Left colon (tissue), 2 donors: Measurements from ENCODE around the gene FOXF1. TPM values are rescaled to one million over a fixed set of nuclear protein-coding genes. Genes with fewer than 3 reads are reported as not detected.
A peak's percentile ranks its signal among the peaks of the same experiment; 100 is the strongest.

ENCODE experiments used
- ATAC-seq: fragments of 200-7000 bp; cut with Tn5 transposase; one replicate; pipeline ENCODE4 v1.9.1; 2020; ENCODE audit warnings: mild to moderate bottlenecking, moderate library complexity
- DNase-seq, 2 donors: peaks; one replicate each; pipeline ENCODE4 v3.0.0-alpha.2; 2020
- intact Hi-C, 2 donors: fragments of 100-400 bp; cut with DNase I in 1 of 2; cut with micrococcal nuclease in 1 of 2; formaldehyde crosslinking; loops; one replicate each; pipeline versions ENCODE4 v1.11.2 to v1.14.0; 2022; cut with DNase I, micrococcal nuclease
- total RNA-seq, 2 donors: library from RNA; stranded (reverse); fragmentation: NEBNext Ultra II Directional; extraction: Animal tissue kit (Norgen Biotek cat#: 25700); gene quantifications; one replicate each; pipeline ENCODE4 v1.2.1, GENCODE V29; 2021
- donor health status: DM: no; HTN: no; CAD: no.
- donor health status: DM: yes; HTN: yes; CAD: no.

The FOXF1 gene
- total RNA-seq, 2 donors from 2014 or later, result 4.9 to 13.7 TPM

- DNase-seq (no peak), ATAC-seq (no peak)
- intact Hi-C loops, result no loop called here
Measured at GRCh38 chr16:86500708-86501510, 9.4 kb upstream of the FOXF1 start.

GRCh38 chr16:86501989-86502855 is 8.1 kb upstream of the FOXF1 start:
- no peak for DNase-seq
- no peak for ATAC-seq
- intact Hi-C loops, result no loop called here

- no peak for ATAC-seq
- intact Hi-C loops, result no loop called here
- DNase-seq, result no peak
Measured at GRCh38 chr16:86502856-86503748, 7.2 kb upstream of the FOXF1 start.

- intact Hi-C loops, result no loop called here
- ATAC-seq (no peak), DNase-seq (no peak)
Measured at GRCh38 chr16:86503830-86504229, 6.5 kb upstream of the FOXF1 start.

GRCh38 chr16:86504315-86505184 is 5.8 kb upstream of the FOXF1 start:
- ATAC-seq, result no peak
- intact Hi-C loops, result no loop called here
- no peak for DNase-seq

- intact Hi-C loops, result no loop called here
- no peak for DNase-seq
- no peak for ATAC-seq
Measured at GRCh38 chr16:86505185-86505898, 5.0 kb upstream of the FOXF1 start.

- DNase-seq, result no peak
- no peak for ATAC-seq
Measured at GRCh38 chr16:86505899-86506864, 4.1 kb upstream of the FOXF1 start.

GRCh38 chr16:86507173-86508027 is 2.9 kb upstream of the FOXF1 start:
- intact Hi-C loops, result no loop called here
- ATAC-seq (no peak), DNase-seq (no peak)

More at GRCh38 chr16:86505899-86506864, 4.1 kb upstream of the FOXF1 start:
- intact Hi-C loops, result no loop called here

GRCh38 chr16:86508028-86508946 is 2.0 kb upstream of the FOXF1 start:
- ATAC-seq (peak; percentile 25), DNase-seq (no peak)
- intact Hi-C loops, result no loop called here

GRCh38 chr16:86508947-86509758 is 1.2 kb upstream of the FOXF1 start:
- ATAC-seq, result peak; percentile 53
- intact Hi-C loops, result no loop called here
- DNase-seq, result peak in 1 of 2 donors; percentile 61

GRCh38 chr16:86509759-86510464 is 415 bp upstream of the FOXF1 start:
- DNase-seq, result peak; percentile 57 to 79
- peak; percentile 29 for ATAC-seq
- intact Hi-C loops, result loop anchor here in 1 of 2 donors (5.0 to 10.0 kb wide), 2 partner anchors 165 to 313 kb away; no protein-coding TSS in a partner anchor

GRCh38 chr16:86511317-86512161 is 1.2 kb downstream of the FOXF1 start:
- intact Hi-C loops, result loop anchor here in 1 of 2 donors (5.0 to 10.0 kb wide), 2 partner anchors 167 to 314 kb away; no protein-coding TSS in a partner anchor
- DNase-seq, result no peak
- no peak for ATAC-seq
